ENCODE measurements around the gene CDCA7L.
A peak's percentile ranks its signal among the peaks of the same experiment; 100 is the strongest.

The CDCA7L gene

DNA sequence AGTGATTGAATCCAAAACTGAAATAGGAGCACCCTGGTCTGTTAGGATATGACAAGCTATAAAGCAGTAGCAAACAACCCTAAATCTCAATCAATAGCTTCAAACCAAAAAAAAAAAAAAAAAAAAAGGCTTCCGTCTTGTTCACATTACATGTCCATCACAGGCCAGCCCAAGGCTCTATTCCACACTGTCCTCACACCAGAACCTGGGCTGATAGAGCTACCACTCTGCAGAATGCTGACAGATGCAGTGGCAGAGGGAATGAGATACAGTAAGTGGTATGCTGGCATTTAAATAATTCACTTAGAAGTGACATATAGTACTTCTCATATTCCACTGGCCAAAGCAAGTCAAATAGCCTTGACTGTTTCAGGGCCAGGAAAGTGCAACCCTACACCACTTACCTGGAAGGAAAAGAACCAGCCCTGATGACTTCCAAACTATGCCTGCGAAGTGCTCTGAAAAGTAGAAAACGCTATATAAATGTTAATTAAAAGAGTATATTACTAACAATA lies 5.8 kb downstream of the CDCA7L start:
- TF ChIP-seq EZH2phosphoT487 (IDR thresholded peaks at IDR 0.05; ENCODE audit: borderline replicate concordance, low read length) (no peak), CTCF (IDR thresholded peaks at IDR 0.05; ENCODE audit: low read depth, low read length, poor library complexity, severe bottlenecking) (no peak)
- Histone ChIP-seq H3K4me2 (ENCODE audit: low read length) (peak overlapping the region; percentile 33), H3K4me1 (ENCODE audit: control insufficient read depth, low read length) (peaks cover 71% of the 10 kb centered on the region), H3K79me2 (ENCODE audit: control insufficient read depth, low read length) (peaks cover 100% of the 10 kb centered on the region), H3K27me3 (ENCODE audit: control insufficient read depth, low read length) (no peaks in the 10 kb centered on the region), H3K27ac (ENCODE audit: low read depth, low read length) (no peak overlapping the region), H3F3A (ENCODE audit: control insufficient read depth, insufficient read depth) (0 out of 2 replicates have a peak, but pooled peaks cover 3% of the 10 kb centered on the region), H3K9me2 (replicated peaks; ENCODE audit: control insufficient read depth, low read length) (no peaks in the 10 kb centered on the region), H4K20me1 (ENCODE audit: control insufficient read depth, insufficient read depth, low read depth, low read length) (peaks cover 17% of the 10 kb centered on the region), H3K9me3 (ENCODE audit: control insufficient read depth, insufficient read depth, low read length) (peaks cover 2% of the 10 kb centered on the region; the same call in 1 of the 2 replicates), H3K36me3 (ENCODE audit: control insufficient read depth, low read length) (peaks cover 64% of the 10 kb centered on the region), H3K4me3 (ENCODE audit: low read length) (no peak overlapping the region; the same call in 1 of the 2 replicates)

- Histone ChIP-seq H3K79me2 (ENCODE audit: control insufficient read depth, low read length) (peaks cover 100% of the 10 kb centered on the region), H3K36me3 (ENCODE audit: control insufficient read depth, low read length) (peaks cover 69% of the 10 kb centered on the region), H3K9me2 (replicated peaks; ENCODE audit: control insufficient read depth, low read length) (no peaks in the 10 kb centered on the region), H3K27me3 (ENCODE audit: control insufficient read depth, low read length) (no peaks in the 10 kb centered on the region), H3K4me2 (ENCODE audit: low read length) (peak overlapping the region; percentile 33), H3K4me3 (ENCODE audit: low read length) (no peak overlapping the region; the same call in 1 of the 2 replicates), H3K4me1 (ENCODE audit: control insufficient read depth, low read length) (peaks cover 74% of the 10 kb centered on the region), H4K20me1 (ENCODE audit: control insufficient read depth, insufficient read depth, low read depth, low read length) (peaks cover 17% of the 10 kb centered on the region), H3K27ac (ENCODE audit: low read depth, low read length) (no peak overlapping the region), H3K9me3 (ENCODE audit: control insufficient read depth, insufficient read depth, low read length) (peaks cover 3% of the 10 kb centered on the region; the same call in 1 of the 2 replicates), H3F3A (ENCODE audit: control insufficient read depth, insufficient read depth) (0 out of 2 replicates have a peak, but pooled peaks cover 3% of the 10 kb centered on the region)
- no peak for TF ChIP-seq CTCF (IDR thresholded peaks at IDR 0.05; ENCODE audit: low read depth, low read length, poor library complexity, severe bottlenecking)
- no peak for TF ChIP-seq EZH2phosphoT487 (IDR thresholded peaks at IDR 0.05; ENCODE audit: borderline replicate concordance, low read length)
Observed at GRCh38 chr7:21939136-21939857, 6.4 kb downstream of the CDCA7L start.

- peaks cover 4% of the 10 kb centered on the region; the same call in 1 of the 2 replicates for H3K9me3 ChIP-seq (ENCODE audit: control insufficient read depth, insufficient read depth, low read length)
- TF ChIP-seq EZH2phosphoT487 (IDR thresholded peaks at IDR 0.05; ENCODE audit: borderline replicate concordance, low read length): no peak
- no peak for TF ChIP-seq CTCF (IDR thresholded peaks at IDR 0.05; ENCODE audit: low read depth, low read length, poor library complexity, severe bottlenecking)
- H3K36me3 ChIP-seq (ENCODE audit: control insufficient read depth, low read length): peaks cover 71% of the 10 kb centered on the region
- H3K9me2 ChIP-seq (replicated peaks; ENCODE audit: control insufficient read depth, low read length): no peaks in the 10 kb centered on the region
- H3K27me3 ChIP-seq (ENCODE audit: control insufficient read depth, low read length): no peaks in the 10 kb centered on the region
- peaks cover 12% of the 10 kb centered on the region for H4K20me1 ChIP-seq (ENCODE audit: control insufficient read depth, insufficient read depth, low read depth, low read length)
- H3F3A ChIP-seq (ENCODE audit: control insufficient read depth, insufficient read depth): no peaks in the 10 kb centered on the region
- peaks cover 66% of the 10 kb centered on the region for H3K4me1 ChIP-seq (ENCODE audit: control insufficient read depth, low read length)
- no peak overlapping the region for H3K4me2 ChIP-seq (ENCODE audit: low read length)
- H3K79me2 ChIP-seq (ENCODE audit: control insufficient read depth, low read length): peaks cover 100% of the 10 kb centered on the region
- no peak overlapping the region for H3K27ac ChIP-seq (ENCODE audit: low read depth, low read length)
- H3K4me3 ChIP-seq (ENCODE audit: low read length): no peak overlapping the region
Observed at GRCh38 chr7:21938463-21938862, 7.2 kb downstream of the CDCA7L start.
